Subcutaneous adipose tissue (tissue), 4 donors: ENCODE measurements around the gene HAPLN1. TPM values are rescaled to one million over a fixed set of nuclear protein-coding genes. Genes with fewer than 3 reads are reported as not detected.

Experiments used
- CTCF ChIP-seq: fragments of 450-650 bp; IDR thresholded peaks from one replicate; pipeline ENCODE4 v1.5.1; 2016; ENCODE audit warnings: low read depth, mild to moderate bottlenecking, control low read depth, antibody characterized with exemption, moderate library complexity
- total RNA-seq, 4 donors: library from RNA; depleted of rRNA; stranded (reverse); fragments of >200 nt; gene quantifications; one replicate each; pipeline ENCODE4 v1.1.0, GENCODE V29; 2016

The HAPLN1 gene
- total RNA-seq, 4 donors from 2014 or later: not detected

DNA sequence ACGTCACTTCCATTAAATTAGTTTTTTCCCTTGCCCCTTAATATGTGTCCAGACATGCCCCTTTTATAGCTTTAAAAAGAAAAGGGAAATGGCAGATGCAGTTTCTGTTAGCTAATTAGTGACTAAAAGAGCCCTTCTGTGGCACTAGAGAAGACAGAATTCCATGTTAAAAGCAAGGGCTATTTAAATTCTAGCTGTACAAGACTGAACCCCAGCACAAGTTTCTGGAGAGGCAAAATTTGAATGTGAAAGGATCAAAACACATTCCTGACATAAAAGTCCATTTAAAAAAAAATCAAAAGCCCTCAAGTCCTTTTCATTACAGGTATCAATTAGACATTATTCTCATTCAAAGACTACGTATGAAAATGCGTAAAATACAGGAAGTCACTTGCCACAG, 78.7 kb downstream of the HAPLN1 start:
- no peak for TF ChIP-seq CTCF

DNA sequence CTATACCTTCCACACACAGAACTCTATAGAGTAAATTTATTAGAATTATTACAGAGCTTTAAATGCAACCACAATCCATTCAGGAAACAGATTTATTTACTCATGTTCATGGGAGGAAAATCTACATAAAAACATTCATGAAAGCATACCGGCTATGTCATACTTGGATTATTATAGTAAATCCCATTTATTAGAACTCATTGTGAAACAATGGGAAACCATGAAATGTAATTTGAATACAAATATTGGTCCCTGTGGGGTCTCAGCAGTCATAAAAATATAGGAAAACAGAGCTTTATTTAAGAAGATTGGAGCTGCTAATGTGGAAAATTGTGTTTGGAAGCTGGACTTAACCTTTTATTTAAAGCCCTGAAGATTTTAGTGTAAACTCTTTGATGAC, 80.7 kb downstream of the HAPLN1 start:
- no peak for TF ChIP-seq CTCF

- no peak for TF ChIP-seq CTCF
Observed at GRCh38 chr5:83636156-83636555, 84.5 kb downstream of the HAPLN1 start.

- TF ChIP-seq CTCF: no peak
Observed at GRCh38 chr5:83633285-83633684, 87.4 kb downstream of the HAPLN1 start.

DNA sequence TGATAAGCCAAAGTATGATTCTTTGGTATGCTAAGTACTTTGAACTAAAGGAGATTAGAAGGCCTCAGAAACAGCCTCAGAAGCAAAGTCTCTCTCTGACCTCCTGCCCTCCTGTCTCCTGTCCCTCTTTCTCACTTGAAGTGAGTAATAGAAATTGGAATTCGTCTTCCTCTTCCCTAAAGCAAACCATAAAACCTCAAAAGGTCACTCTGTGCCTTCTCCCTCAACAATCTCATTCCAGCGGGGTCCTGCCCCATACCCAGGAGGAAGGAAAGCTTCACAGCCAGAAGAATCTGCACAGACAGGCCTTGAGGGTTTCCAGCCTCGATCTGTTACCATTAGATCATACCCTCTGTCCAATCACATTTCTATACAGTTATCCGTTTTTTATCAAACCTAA, 87.8 kb downstream of the HAPLN1 start:
- TF ChIP-seq CTCF: no peak

DNA sequence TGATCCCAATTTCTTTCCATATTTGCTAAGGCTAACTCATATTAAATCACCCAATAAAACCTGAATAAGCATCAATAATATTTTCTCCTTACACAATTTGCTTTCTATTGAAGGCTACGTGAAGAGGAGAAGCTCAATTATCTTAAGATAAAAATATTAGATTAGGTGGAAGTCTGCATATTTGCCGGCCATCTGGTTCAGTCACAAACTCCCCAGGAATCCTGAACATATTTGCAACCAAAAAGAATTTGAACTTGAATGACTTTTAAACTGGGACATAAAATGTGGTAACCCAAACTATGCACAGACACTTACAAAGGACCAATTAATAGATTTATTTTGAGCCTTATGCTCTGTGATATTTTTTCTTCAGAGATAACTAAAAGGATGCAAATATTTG, 92.3 kb downstream of the HAPLN1 start:
- TF ChIP-seq CTCF: no peak

GRCh38 chr5:83614841-83615240, 105.8 kb downstream of the HAPLN1 start:
- TF ChIP-seq CTCF: no peak
